ENCODE measurements around the gene PLPP4.

Gene PLPP4

GRCh38 chr10:120574981-120575380 is 118.0 kb downstream of the PLPP4 start:
- no peak for TF ChIP-seq CTCF (IDR thresholded peaks at IDR 0.05; ENCODE audit: low read depth, low read length, missing control alignments)
- H3K4me3 ChIP-seq (ENCODE audit: low read depth, low read length): no peak overlapping the region
- DNase-seq (ENCODE audit: low read depth): no peak

- TF ChIP-seq CTCF (IDR thresholded peaks at IDR 0.05; ENCODE audit: low read depth, low read length, missing control alignments): no peak
- no peak overlapping the region for H3K4me3 ChIP-seq (ENCODE audit: low read depth, low read length)
- DNase-seq (ENCODE audit: low read depth): no peak
Observed at GRCh38 chr10:120575411-120575810, 118.4 kb downstream of the PLPP4 start.

GRCh38 chr10:120578134-120578533 is 121.1 kb downstream of the PLPP4 start:
- TF ChIP-seq CTCF (IDR thresholded peaks at IDR 0.05; ENCODE audit: low read depth, low read length, missing control alignments): no peak
- H3K4me3 ChIP-seq (ENCODE audit: low read depth, low read length): no peak overlapping the region
- DNase-seq (ENCODE audit: low read depth): no peak

GRCh38 chr10:120578890-120579289 is 121.9 kb downstream of the PLPP4 start:
- no peak for DNase-seq (ENCODE audit: low read depth)
- H3K4me3 ChIP-seq (ENCODE audit: low read depth, low read length): no peak overlapping the region
- TF ChIP-seq CTCF (IDR thresholded peaks at IDR 0.05; ENCODE audit: low read depth, low read length, missing control alignments): no peak

GRCh38 chr10:120580918-120581895 is 124.2 kb downstream of the PLPP4 start:
- no peak for DNase-seq (ENCODE audit: low read depth)
- TF ChIP-seq CTCF (IDR thresholded peaks at IDR 0.05; ENCODE audit: low read depth, low read length, missing control alignments): no peak
- H3K4me3 ChIP-seq (ENCODE audit: low read depth, low read length): no peak overlapping the region

GRCh38 chr10:120582753-120583152 is 125.7 kb downstream of the PLPP4 start:
- DNase-seq (ENCODE audit: low read depth): no peak
- H3K4me3 ChIP-seq (ENCODE audit: low read depth, low read length): no peak overlapping the region
- no peak for TF ChIP-seq CTCF (IDR thresholded peaks at IDR 0.05; ENCODE audit: low read depth, low read length, missing control alignments)
